Effector memory CD4-positive, alpha-beta T cell (primary cell): ENCODE measurements around the gene ZDHHC17.

Experiments used
- DNase-seq, 3 donors: peaks; one replicate each; pipeline ENCODE4 v3.0.0-alpha.2; 2020
- H3K27ac ChIP-seq: 2 replicates; pipeline ENCODE4 v1.7.0; 2013; ENCODE audit warnings: mild to moderate bottlenecking, low read length, moderate library complexity; ENCODE audit not compliant: insufficient read depth, poor library complexity, severe bottlenecking
- H3K27me3 ChIP-seq: replicated peaks from 2 replicates; pipeline ENCODE4 v1.7.0; 2013; ENCODE audit warnings: mild to moderate bottlenecking, low read length; ENCODE audit not compliant: insufficient read depth, control insufficient read depth, poor library complexity, severe bottlenecking
- H3K36me3 ChIP-seq: 2 replicates; pipeline ENCODE4 v1.7.0; 2013; ENCODE audit warnings: mild to moderate bottlenecking, low read length, moderate library complexity; ENCODE audit not compliant: control insufficient read depth, insufficient read depth
- H3K4me1 ChIP-seq: 2 replicates; pipeline ENCODE4 v1.7.0; 2013; ENCODE audit warnings: low read length, mild to moderate bottlenecking; ENCODE audit not compliant: control insufficient read depth, insufficient read depth, poor library complexity, severe bottlenecking
- H3K4me3 ChIP-seq: 2 replicates; pipeline ENCODE4 v1.7.0; 2013; ENCODE audit warnings: low read length, low read depth, mild to moderate bottlenecking; ENCODE audit not compliant: insufficient read depth, poor library complexity, severe bottlenecking
- H3K9me3 ChIP-seq: 2 replicates; pipeline ENCODE4 v1.7.0; 2013; ENCODE audit warnings: mild to moderate bottlenecking, low read length, moderate library complexity; ENCODE audit not compliant: control insufficient read depth

The ZDHHC17 gene

GRCh38 chr12:76786986-76787385 is 23.1 kb downstream of the ZDHHC17 start:
- no peak for DNase-seq
- no peaks in the 10 kb centered on the region for H3K9me3 ChIP-seq

GRCh38 chr12:76787689-76788088 is 23.8 kb downstream of the ZDHHC17 start:
- H3K27ac ChIP-seq = no peak overlapping the region
- no peak for DNase-seq
- H3K36me3 ChIP-seq = no peaks in the 10 kb centered on the region

More at GRCh38 chr12:76786986-76787385, 23.1 kb downstream of the ZDHHC17 start:
- no peaks in the 10 kb centered on the region for H3K36me3 ChIP-seq
- H3K4me3 ChIP-seq = no peak overlapping the region
- no peak overlapping the region for H3K27ac ChIP-seq
- no peaks in the 10 kb centered on the region for H3K27me3 ChIP-seq
- no peaks in the 10 kb centered on the region for H3K4me1 ChIP-seq

GRCh38 chr12:76789335-76790050 is 25.6 kb downstream of the ZDHHC17 start:
- DNase-seq = no peak
- Histone ChIP-seq H3K27ac (no peak overlapping the region), H3K9me3 (no peaks in the 10 kb centered on the region), H3K36me3 (no peaks in the 10 kb centered on the region), H3K4me3 (no peak overlapping the region), H3K27me3 (no peaks in the 10 kb centered on the region), H3K4me1 (no peaks in the 10 kb centered on the region)

More at GRCh38 chr12:76787689-76788088, 23.8 kb downstream of the ZDHHC17 start:
- Histone ChIP-seq H3K9me3 (no peaks in the 10 kb centered on the region), H3K4me1 (no peaks in the 10 kb centered on the region), H3K27me3 (no peaks in the 10 kb centered on the region), H3K4me3 (no peak overlapping the region)

GRCh38 chr12:76790564-76791552 is 26.9 kb downstream of the ZDHHC17 start:
- DNase-seq = no peak
- H3K27me3 ChIP-seq = no peaks in the 10 kb centered on the region
- H3K9me3 ChIP-seq = no peaks in the 10 kb centered on the region
- H3K4me1 ChIP-seq = no peaks in the 10 kb centered on the region
- no peak overlapping the region for H3K27ac ChIP-seq
- H3K36me3 ChIP-seq = no peaks in the 10 kb centered on the region
- no peak overlapping the region for H3K4me3 ChIP-seq

DNA sequence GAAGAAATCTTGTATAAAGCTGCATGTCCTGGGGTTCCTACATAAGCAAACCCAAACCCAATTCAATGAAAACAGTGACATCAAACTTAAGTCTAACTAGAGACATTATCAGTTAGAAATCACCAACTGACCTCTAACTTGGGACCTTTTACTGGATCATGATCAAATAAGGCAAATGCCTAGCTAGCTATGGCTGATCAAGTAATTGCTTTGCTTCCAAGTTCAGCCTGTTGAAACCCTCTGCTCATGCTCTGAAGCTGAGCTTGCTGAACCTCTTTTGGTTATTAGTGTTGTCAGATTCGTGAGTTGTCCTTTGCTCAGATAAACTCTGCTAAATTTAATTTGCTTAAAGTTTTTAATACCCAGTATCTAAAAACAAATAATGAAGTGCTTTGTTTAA is 28.9 kb downstream of the ZDHHC17 start:
- no peaks in the 10 kb centered on the region for H3K27me3 ChIP-seq
- no peaks in the 10 kb centered on the region for H3K36me3 ChIP-seq
- DNase-seq = no peak
- no peak overlapping the region for H3K27ac ChIP-seq
- H3K4me1 ChIP-seq = no peaks in the 10 kb centered on the region
- H3K9me3 ChIP-seq = no peaks in the 10 kb centered on the region
- H3K4me3 ChIP-seq = no peak overlapping the region

DNA sequence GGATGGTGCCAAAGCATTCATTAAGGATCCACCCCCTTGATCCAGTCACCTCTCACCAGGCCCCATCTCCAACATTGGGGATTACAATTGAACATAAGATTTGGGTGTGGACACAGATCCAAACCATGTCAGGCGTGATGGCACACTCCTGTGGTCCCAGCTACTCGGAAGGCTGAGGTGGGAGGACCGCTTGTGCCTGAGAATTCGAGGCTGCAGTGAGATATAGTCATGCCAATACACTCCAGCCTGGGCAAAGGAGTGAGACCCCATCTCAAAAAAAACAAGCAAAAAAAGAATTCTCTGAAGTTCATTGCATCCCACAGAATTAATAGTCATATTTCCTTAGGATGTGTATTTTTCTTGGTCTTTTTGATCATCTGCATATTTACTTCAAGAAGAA is 34.9 kb downstream of the ZDHHC17 start:
- DNase-seq = no peak

DNA sequence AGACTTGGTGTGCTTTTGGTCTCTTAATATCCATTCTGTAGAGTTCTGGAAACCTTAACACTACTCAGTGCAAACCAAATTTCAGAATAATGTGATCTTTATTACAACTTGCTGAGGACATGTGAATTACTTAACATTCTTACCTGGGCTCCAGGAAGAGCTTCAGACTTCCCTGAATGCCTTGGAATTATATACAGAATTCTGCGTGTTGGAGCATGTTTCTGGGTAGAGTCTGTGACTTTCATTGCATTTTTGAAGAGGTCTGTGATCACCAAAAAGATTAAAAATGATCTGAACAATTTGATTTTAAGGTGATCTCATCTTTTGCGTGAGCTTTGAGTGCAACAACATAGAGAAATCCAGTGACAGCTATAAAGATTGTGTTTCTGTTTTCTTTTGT is 35.4 kb downstream of the ZDHHC17 start:
- Histone ChIP-seq H3K27me3 (no peaks in the 10 kb centered on the region), H3K4me1 (no peaks in the 10 kb centered on the region), H3K27ac (no peak overlapping the region), H3K9me3 (no peaks in the 10 kb centered on the region), H3K4me3 (no peak overlapping the region), H3K36me3 (no peaks in the 10 kb centered on the region)
- DNase-seq = no peak

More for the DNA sequence above, 34.9 kb downstream of the ZDHHC17 start:
- no peaks in the 10 kb centered on the region for H3K9me3 ChIP-seq
- H3K4me1 ChIP-seq = no peaks in the 10 kb centered on the region
- H3K27ac ChIP-seq = no peak overlapping the region
- no peaks in the 10 kb centered on the region for H3K36me3 ChIP-seq
- no peaks in the 10 kb centered on the region for H3K27me3 ChIP-seq
- no peak overlapping the region for H3K4me3 ChIP-seq

DNA sequence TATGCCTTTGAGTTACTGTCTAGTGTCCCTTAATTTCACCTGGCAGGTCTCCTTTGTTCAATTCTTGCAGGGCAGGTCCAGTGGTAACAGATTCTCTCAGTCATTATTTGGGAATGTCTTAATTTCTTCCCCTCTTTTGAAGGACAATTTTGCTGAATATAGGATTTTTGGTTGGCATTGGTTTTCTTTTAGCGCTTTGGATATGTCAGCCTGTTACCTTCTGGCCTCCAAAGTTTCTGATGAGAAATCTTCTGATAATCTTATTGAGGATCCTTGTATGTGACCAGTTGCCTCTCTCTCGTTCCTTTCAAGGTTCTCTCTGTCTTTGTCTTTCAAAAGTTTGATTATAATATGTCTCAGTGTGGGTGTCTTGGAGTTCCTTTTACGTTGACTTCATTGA is 38.1 kb downstream of the ZDHHC17 start:
- peaks cover 15% of the 10 kb centered on the region for H3K36me3 ChIP-seq

DNA sequence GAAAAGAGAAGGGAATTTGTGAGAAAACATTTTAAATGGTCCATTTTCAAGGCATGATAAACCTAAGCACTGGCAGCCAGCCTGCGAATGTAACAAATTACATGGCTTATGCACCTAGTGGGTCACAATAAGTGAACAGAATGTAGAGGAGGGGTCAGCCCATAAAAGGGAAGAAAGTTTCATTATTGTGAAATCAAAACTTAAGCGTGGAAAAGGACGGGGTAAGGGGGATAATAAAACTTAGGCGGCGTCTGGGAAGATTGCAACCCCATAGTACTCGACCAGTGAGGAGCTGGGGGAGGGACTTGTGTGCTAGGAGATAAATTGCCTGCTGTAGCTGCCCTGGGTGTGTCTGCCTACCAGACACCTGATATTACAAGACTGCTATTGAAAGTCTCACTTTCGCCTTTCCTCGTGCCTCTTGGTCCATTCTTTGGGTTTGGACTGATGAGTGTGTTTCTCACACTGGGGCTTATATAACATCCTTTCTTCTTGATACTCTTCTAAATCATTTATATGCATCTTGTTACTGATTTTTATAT is 40.6 kb downstream of the ZDHHC17 start:
- Histone ChIP-seq H3K27ac (no peak overlapping the region), H3K27me3 (no peaks in the 10 kb centered on the region), H3K4me3 (no peak overlapping the region), H3K9me3 (no peaks in the 10 kb centered on the region), H3K4me1 (no peaks in the 10 kb centered on the region), H3K36me3 (peaks cover 28% of the 10 kb centered on the region)
- DNase-seq = no peak

More for the DNA sequence above, 38.1 kb downstream of the ZDHHC17 start:
- DNase-seq = no peak
- no peaks in the 10 kb centered on the region for H3K27me3 ChIP-seq
- no peaks in the 10 kb centered on the region for H3K9me3 ChIP-seq
- H3K4me1 ChIP-seq = no peaks in the 10 kb centered on the region
- H3K27ac ChIP-seq = no peak overlapping the region
- no peak overlapping the region for H3K4me3 ChIP-seq
